Gastroesophageal sphincter (tissue), 4 donors: ENCODE data around the gene ADGRG6. TPM values are rescaled to one million over a fixed set of nuclear protein-coding genes. Genes with fewer than 3 reads are reported as not detected.

Experiments used
- ATAC-seq: fragments of 150-250 bp; one replicate; pipeline ENCODE4 v1.9.1; 2016; ENCODE audit warnings: mild to moderate bottlenecking, moderate library complexity
- H3K27ac ChIP-seq, 4 donors: fragments of 200-600 bp; sonication (generic) in 3 of 4; 1 replicate in 3 of 4; 2 replicates in 1 of 4; pipeline ENCODE4 v1.5.1; 2016 to 2019
- H3K27me3 ChIP-seq: fragments of 200-600 bp; sonication (generic); one replicate; pipeline ENCODE4 v1.5.1; 2019
- H3K36me3 ChIP-seq, 2 donors: fragments of 200-600 bp; sonication (generic); one replicate each; pipeline ENCODE4 v1.5.1; 2019; ENCODE audit warnings: control low read depth in 1 of 2
- H3K4me1 ChIP-seq, 3 donors: fragments of 200-600 bp; sonication (generic); 1 replicate in 2 of 3; 2 replicates in 1 of 3; pipeline ENCODE4 v1.5.1; 2016 to 2019; ENCODE audit warnings: control low read depth in 2 of 3
- H3K4me3 ChIP-seq, 2 donors: fragments of 200-600 bp; sonication (generic); one replicate each; pipeline ENCODE4 v1.5.1; 2019; ENCODE audit warnings: mild to moderate bottlenecking in 1 of 2, moderate library complexity in 1 of 2
- H3K9me3 ChIP-seq, 3 donors: fragments of 200-600 bp; sonication (generic); one replicate each; pipeline ENCODE4 v1.5.1; 2017 to 2019; ENCODE audit warnings: control low read depth in 2 of 3
- CTCF ChIP-seq, 4 experiments: fragments of 200-600 bp in 2 of 4; fragments of 450-650 bp in 2 of 4; sonication (generic) in 1 of 4; IDR thresholded peaks; one replicate each; pipeline ENCODE4 v1.5.1; 2017 to 2019; ENCODE audit warnings: antibody characterized with exemption in 4 of 4, mild to moderate bottlenecking in 2 of 4, moderate library complexity in 2 of 4
- EP300 ChIP-seq: sonication (generic); formaldehyde crosslinking; IDR thresholded peaks from one replicate; pipeline ENCODE4 v1.6.1; 2017; ENCODE audit warnings: antibody characterized with exemption, mild to moderate bottlenecking
- POLR2A ChIP-seq, 2 donors: fragments of 450-650 bp; IDR thresholded peaks; one replicate each; pipeline ENCODE4 v1.6.1; 2017; ENCODE audit warnings: antibody characterized with exemption in 2 of 2, mild to moderate bottlenecking in 2 of 2, moderate library complexity in 1 of 2
- POLR2AphosphoS5 ChIP-seq: sonication (generic); formaldehyde crosslinking; IDR thresholded peaks from one replicate; pipeline ENCODE4 v1.6.1; 2017; ENCODE audit warnings: antibody characterized with exemption
- WGBS, 2 donors: methylation state at CpG; one replicate each; pipeline ENCODE4 v1.1.5; 2018; ENCODE audit warnings: low coverage in 1 of 2; 5-methylcytosine and 5-hydroxymethylcytosine counted together
- total RNA-seq, 4 donors: library from RNA; depleted of rRNA; stranded (reverse); fragments of >200 nt; gene quantifications; one replicate each; pipeline ENCODE4 v1.1.0, GENCODE V29; 2016

Gene ADGRG6
- total RNA-seq, 4 donors from 2014 or later: 8.3 to 14.4 (median 11.4) TPM

GRCh38 chr6:142459271-142459670 lies 157.5 kb downstream of the ADGRG6 start:
- Histone ChIP-seq H3K27me3 (peaks cover 5% of the 10 kb centered on the region), H3K4me3 (no peak overlapping the region), H3K36me3 (no peaks in the 10 kb centered on the region), H3K4me1 (no peaks in the 10 kb centered on the region), H3K27ac (no peak overlapping the region), H3K9me3 (no peaks in the 10 kb centered on the region)
- no peak for ATAC-seq
- TF ChIP-seq POLR2A (IDR thresholded peaks at IDR 0.05) (no peak), CTCF (IDR thresholded peaks at IDR 0.05) (no peak), EP300 (no peak), POLR2AphosphoS5 (no peak)
- 50 to 88% methylated on average over 1 of the region's 1 CpG for WGBS, 2 donors

GRCh38 chr6:142462260-142462659 lies 160.5 kb downstream of the ADGRG6 start:
- Histone ChIP-seq H3K4me3 (no peak overlapping the region), H3K4me1 (no peaks in the 10 kb centered on the region)
- WGBS, 2 donors: 88 to 100% methylated on average over 1 of the region's 2 CpGs

GRCh38 chr6:142463988-142464387 lies 162.2 kb downstream of the ADGRG6 start:
- Histone ChIP-seq H3K27me3 (peaks cover 5% of the 10 kb centered on the region), H3K27ac (no peak overlapping the region), H3K4me3 (no peak overlapping the region), H3K4me1 (no peaks in the 10 kb centered on the region), H3K9me3 (peaks cover 0 to 6% (median 0%) of the 10 kb centered on the region in 3 donors), H3K36me3 (no peaks in the 10 kb centered on the region)
- TF ChIP-seq POLR2A (IDR thresholded peaks at IDR 0.05): no peak
- 85 to 98% methylated on average over 4 to 6 of the region's 6 CpGs for WGBS, 2 donors
- ATAC-seq: no peak

More at GRCh38 chr6:142462260-142462659, 160.5 kb downstream of the ADGRG6 start:
- H3K9me3 ChIP-seq: no peaks in the 10 kb centered on the region
- no peaks in the 10 kb centered on the region for H3K36me3 ChIP-seq
- peaks cover 5% of the 10 kb centered on the region for H3K27me3 ChIP-seq
- no peak overlapping the region for H3K27ac ChIP-seq
- ATAC-seq: no peak
- no peak for TF ChIP-seq POLR2A (IDR thresholded peaks at IDR 0.05)
- no peak for TF ChIP-seq POLR2AphosphoS5
- no peak for TF ChIP-seq CTCF (IDR thresholded peaks at IDR 0.05)
- no peak for TF ChIP-seq EP300

GRCh38 chr6:142469220-142469619 lies 167.4 kb downstream of the ADGRG6 start:
- H3K4me1 ChIP-seq: no peaks in the 10 kb centered on the region
- no peak for ATAC-seq
- H3K9me3 ChIP-seq: peaks cover 0 to 9% (median 0%) of the 10 kb centered on the region in 3 donors
- WGBS, 2 donors: 83 to 87% methylated on average over 1 of the region's 1 CpG
- H3K27ac ChIP-seq: no peak overlapping the region
- H3K36me3 ChIP-seq: no peaks in the 10 kb centered on the region
- H3K27me3 ChIP-seq: no peaks in the 10 kb centered on the region
- no peak overlapping the region for H3K4me3 ChIP-seq
- TF ChIP-seq CTCF (IDR thresholded peaks at IDR 0.05): no peak

GRCh38 chr6:142470421-142470820 lies 168.6 kb downstream of the ADGRG6 start:
- Histone ChIP-seq H3K36me3 (no peaks in the 10 kb centered on the region), H3K27me3 (no peaks in the 10 kb centered on the region), H3K9me3 (peaks cover 0 to 9% (median 0%) of the 10 kb centered on the region in 3 donors), H3K4me3 (no peak overlapping the region), H3K27ac (no peak overlapping the region), H3K4me1 (peaks cover 0 to 6% (median 0%) of the 10 kb centered on the region in 3 donors)
- 56 to 79% methylated on average over 1 of the region's 1 CpG for WGBS, 2 donors
- no peak for ATAC-seq
- TF ChIP-seq EP300: no peak
- no peak for TF ChIP-seq POLR2AphosphoS5
- TF ChIP-seq CTCF (IDR thresholded peaks at IDR 0.05): no peak
- TF ChIP-seq POLR2A (IDR thresholded peaks at IDR 0.05): no peak
